HG03097 (cell line): ENCODE results near the gene A1BG.
A peak's percentile ranks its signal among the peaks of the same experiment; 100 is the strongest.
"Not testable (repeated sequence)": the region's sequence is repeated elsewhere in the genome, so short reads cannot be mapped to it uniquely, and the experiment has no call there.

Experiments used
- ATAC-seq: cut with Tn5 transposase; IDR thresholded peaks from one replicate; pipeline ENCODE4 v1.9.1; 2021; ENCODE audit not compliant: unreplicated experiment, low FRiP score

A1BG gene

GRCh38 chr19:58386576-58387337 lies 33.5 kb upstream of the A1BG start, which contains the start of gene RPS5:
Gene RPS5 (plus strand): TSS chr19:58387269. CDS start chr19:58388138, 869 bp downstream.
- ATAC-seq = peak; percentile 88

GRCh38 chr19:58385891-58386575 lies 32.7 kb upstream of the A1BG start:
- no peak for ATAC-seq

- no peak for ATAC-seq
Observed at GRCh38 chr19:58385313-58385890, 32.1 kb upstream of the A1BG start.

GRCh38 chr19:58382997-58383603 lies 29.8 kb upstream of the A1BG start:
- ATAC-seq = no peak

- no peak for ATAC-seq
Observed at GRCh38 chr19:58381460-58382212, 28.3 kb upstream of the A1BG start.

DNA sequence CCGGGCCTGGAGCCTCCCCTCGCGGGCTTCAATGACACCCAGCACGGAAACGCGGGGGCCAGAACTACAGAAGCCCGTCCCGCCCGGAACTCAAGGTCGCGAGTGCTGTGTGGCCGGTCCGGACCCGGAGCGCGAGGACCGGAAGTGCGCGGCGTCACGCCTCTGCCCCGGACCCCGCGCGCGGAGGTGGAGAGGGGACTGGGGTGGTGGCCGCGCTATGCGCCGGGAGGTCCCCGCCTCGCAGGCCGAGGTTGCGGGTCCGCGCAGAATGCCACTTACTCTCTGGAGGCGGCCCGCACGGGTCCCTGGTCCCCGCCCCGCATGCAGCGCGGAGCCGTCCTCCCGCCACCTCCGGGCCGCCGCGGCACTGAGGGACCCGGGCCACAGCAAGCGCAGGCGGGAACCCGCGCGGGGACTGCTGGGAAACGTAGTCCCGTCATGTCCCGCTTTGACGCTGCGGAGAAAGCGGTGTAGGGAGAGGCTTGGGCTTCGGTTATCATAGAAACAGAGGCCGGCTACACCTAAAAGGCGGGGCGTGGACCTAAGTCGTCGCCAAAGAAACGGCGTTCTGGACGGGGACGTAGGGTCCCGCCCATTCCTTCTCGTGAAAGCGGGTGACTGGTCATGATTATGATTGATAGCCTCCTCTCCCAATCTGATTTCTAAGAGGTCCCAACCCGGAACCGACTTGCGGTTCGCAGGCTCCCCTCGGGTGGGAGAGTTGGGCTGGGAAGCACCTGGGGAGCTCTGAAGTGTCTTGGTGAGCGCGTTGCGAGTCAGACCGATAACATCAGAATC lies 27.6 kb upstream of the A1BG start, which contains the start of gene ZNF837:
Gene ZNF837 (minus strand): TSS at position 369 of the 798 bp plus-strand sequence. CDS start 11,698 bp downstream, outside the sequence.
- peak; percentile 86 for ATAC-seq

- no peak for ATAC-seq
Observed at GRCh38 chr19:58380037-58380661, 26.9 kb upstream of the A1BG start.

DNA sequence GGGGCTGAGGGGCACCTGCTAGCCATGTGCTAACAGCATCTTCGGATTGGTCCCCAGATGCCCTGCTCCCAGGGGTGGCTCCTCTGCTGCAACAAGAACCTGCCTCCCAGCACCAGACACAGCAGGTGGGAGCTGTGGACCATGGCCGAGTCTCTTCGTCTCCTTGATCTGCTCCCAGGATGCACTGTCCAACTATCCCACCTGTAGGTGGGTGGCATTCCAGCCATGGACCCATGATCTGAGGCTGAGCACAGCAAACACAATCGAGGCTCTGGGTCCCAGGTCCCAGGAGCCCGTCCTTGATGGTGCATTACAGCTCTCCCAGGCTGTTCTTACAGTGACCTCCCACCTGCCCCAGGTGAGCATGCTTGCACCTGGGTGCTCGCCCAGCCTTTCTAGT lies 26.0 kb upstream of the A1BG start:
- no peak for ATAC-seq

DNA sequence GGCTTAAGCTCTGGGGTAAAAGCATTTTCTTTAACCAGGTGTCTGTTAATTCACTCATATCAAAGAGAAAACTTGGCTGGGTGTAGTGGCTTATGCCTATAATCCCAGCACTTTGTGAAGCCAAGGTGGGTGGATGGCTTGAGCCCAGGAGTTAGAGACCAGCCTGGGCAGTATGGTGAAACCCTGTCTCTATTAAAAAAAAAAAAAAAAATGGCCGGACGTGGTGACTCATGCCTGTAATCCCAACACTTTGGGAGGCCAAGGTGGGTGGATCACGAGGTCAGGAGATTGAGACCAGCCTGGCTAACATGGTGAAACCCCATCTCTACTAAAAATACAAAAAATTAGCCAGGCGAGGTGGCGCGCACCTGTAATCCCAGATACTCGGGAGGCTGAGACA lies 23.4 kb upstream of the A1BG start:
- ATAC-seq = not testable (repeated sequence)

DNA sequence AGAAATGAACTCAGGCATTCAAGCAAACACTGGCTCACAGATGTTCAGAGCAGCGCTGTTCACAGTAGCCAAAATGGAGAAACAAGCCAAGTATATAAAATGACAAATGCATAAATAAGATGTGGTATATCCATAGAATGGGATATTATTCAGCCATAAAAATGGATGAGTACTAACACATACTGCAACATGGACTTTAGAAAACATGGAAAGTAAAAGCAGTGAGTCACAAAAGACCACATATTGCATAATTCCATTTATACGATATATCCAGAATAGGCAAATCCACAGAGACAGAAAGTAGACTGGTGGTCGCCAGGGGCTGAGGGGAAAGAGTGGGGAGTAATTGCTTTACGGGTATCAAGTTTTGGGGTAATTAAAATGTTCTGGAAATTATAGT lies 20.9 kb upstream of the A1BG start:
- no peak for ATAC-seq

DNA sequence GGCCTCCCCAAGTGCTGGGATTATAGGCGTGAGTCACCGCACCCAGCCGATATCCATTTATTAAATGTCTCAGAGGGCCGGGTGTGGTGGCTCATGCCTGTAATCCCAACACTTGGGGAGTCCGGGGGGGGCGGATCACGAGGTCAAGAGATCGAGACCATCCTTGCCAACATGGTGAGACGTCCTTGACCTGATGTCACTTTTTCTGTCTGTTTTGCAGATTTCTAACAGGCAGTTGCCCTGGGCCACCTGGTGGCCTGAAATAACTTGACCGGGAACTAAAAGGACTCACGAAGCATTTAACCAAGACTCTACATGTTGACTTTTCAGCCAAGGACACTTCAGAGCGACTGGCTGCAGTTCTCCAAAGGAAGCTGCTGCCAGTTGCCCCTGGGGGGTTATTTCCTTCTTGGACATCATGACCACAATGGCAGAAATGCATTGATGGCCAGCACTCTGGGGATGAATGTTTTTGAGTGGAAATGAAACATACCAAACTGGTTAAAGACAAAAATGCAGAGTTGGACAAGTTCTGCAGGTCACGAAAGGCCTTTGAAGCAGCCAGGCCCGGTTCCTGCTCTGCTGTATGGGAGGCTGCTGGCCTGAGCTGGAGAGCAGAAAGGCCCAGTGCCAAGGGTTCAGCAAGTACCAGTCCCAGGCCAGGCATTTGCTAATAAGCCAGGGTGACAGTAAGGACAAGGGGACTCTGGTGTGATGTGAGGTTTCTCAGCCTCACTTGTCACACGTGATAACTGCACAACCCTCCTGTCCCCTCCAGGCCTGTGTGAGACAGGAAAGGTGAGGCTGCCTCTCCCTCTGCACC lies 19.2 kb upstream of the A1BG start:
- no peak for ATAC-seq

- no peak for ATAC-seq
Observed at GRCh38 chr19:58368561-58369360, 15.5 kb upstream of the A1BG start.

- ATAC-seq = no peak
Observed at GRCh38 chr19:58367698-58368454, 14.6 kb upstream of the A1BG start.

DNA sequence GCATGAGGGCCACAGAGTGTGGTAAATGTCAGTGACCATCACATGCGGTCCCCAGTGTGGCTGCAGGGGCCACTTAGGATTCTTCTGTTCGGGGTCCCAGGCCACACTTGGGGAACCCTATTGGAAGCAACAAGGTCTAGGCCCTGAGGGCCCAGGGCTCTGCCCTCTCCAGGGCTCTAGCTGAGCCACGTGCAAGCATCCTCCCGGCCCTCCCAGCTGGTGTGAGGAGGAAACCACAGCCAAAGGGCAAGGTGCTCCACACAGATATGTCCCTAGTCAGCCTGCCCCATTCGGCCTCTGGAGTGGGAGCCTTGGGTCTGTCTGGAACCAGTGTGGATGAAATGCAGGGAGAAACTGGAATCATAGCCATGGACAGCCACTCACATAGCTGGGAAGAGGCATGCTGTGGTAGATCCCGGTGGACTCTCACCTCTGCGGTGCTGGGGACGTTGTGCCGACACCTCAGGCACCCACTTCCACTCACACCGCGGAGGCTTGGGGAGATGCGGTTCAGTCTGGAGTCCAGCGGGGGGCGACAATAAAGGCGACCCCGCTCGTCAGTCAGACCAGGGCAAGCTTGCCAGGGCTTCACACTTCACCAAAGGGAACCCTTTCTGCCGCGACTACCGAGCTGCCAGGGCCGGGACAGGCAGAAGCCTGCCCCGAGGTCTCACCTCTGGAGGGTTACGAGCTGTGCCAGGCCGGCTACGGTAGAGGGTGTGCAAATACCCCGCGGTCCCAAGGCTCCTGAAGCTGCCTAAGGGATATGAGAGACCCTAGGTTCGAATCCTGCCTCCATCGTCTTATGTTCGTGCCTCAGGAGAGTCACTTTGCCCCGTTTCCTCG lies 13.5 kb upstream of the A1BG start:
- ATAC-seq = no peak

DNA sequence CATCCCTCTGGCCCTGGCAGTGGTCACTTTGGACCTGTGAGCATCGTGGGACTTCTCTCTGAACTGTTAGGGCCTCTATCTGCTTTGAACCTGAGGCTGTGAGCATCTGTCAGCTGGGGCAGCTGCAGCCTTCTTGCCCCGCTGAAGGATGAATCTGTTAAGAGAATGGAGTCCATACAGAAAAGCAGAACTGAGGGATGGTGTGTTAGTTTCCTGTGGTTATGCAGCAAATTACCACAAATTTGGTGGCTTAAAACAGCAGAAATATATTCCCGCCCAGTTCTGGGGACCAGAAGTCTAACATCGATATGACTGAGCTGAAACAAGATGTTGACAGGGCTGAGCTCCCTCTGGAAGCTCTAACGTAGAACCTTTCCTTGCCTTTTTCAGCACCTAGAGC lies 10.9 kb upstream of the A1BG start:
- ATAC-seq = no peak
